ENCODE results near the gene C22orf15. TPM values are rescaled to one million over a fixed set of nuclear protein-coding genes. Genes with fewer than 3 reads are reported as not detected.

C22orf15 gene
- polyA plus RNA-seq, 1 experiment: 4.0 TPM

GRCh38 chr22:23716811-23717801, 45.7 kb upstream of the C22orf15 start:
- TF ChIP-seq, protein P1, sequence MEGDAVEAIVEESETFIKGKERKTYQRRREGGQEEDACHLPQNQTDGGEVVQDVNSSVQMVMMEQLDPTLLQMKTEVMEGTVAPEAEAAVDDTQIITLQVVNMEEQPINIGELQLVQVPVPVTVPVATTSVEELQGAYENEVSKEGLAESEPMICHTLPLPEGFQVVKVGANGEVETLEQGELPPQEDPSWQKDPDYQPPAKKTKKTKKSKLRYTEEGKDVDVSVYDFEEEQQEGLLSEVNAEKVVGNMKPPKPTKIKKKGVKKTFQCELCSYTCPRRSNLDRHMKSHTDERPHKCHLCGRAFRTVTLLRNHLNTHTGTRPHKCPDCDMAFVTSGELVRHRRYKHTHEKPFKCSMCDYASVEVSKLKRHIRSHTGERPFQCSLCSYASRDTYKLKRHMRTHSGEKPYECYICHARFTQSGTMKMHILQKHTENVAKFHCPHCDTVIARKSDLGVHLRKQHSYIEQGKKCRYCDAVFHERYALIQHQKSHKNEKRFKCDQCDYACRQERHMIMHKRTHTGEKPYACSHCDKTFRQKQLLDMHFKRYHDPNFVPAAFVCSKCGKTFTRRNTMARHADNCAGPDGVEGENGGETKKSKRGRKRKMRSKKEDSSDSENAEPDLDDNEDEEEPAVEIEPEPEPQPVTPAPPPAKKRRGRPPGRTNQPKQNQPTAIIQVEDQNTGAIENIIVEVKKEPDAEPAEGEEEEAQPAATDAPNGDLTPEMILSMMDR (IDR thresholded peaks at IDR 0.05; ENCODE audit: insufficient read depth, low read depth, low read length): no peak
- peak; percentile 19 for DNase-seq (ENCODE audit: low read depth)
- ChIA-PET POLR2A (interaction anchor here (0.5 kb wide), 1 partner anchor 59 kb away, joined by 5 read pairs; no protein-coding TSS in a partner anchor), CTCF (interaction anchor here (0.6 to 0.8 kb wide), 3 partner anchors 34 to 703 kb away, joined by 3 to 5 read pairs (median 4); partner anchors contain the start of genes SLC2A11 and ZNF70)
- Histone ChIP-seq H3K4me3 (ENCODE audit: low read depth, low read length) (peak overlapping the region; percentile 84), H3K36me3 (ENCODE audit: control insufficient read depth, insufficient read depth, low read length) (peaks cover 10% of the 10 kb centered on the region), H3K27me3 (ENCODE audit: control insufficient read depth, insufficient read depth, low read length) (no peaks in the 10 kb centered on the region)

DNA sequence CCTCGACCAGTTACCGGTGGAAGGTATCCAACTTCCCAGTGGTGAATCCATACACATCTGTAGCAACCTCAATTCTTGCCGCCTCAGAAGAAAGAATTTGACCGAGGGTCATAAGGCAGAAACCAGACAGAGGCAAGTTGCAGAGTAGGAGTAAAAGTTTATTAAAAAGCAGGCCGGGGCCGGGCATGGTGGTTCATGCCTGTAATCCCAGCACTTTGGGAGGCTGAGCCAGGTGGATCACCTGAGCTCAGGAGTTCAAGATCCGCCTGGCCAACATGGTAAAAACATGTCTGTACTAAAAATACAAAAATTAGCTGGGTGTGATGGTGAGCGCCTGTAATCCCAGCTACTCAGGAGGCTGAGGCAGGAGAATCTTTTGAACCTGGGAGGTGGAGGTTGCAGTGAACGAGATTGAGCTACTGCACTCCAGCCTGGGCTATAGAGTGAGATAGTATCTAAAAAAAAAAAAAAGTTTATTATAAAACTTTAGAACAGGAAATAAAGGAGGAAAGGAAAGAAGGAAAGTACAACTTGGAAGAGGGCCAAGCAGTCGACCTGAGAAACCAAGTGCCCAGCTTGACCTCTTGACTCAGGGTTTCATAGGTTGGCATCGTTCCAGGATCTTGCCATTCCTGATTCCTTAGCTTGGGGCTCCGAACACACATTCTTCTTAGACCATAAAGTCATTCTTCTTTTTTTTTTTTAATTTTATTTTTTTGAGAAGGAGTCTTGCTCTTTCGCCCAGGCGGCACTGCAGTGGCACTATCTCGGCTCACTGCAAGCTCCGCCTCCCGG, 44.2 kb upstream of the C22orf15 start:
- CTCF ChIA-PET: no interaction called here
- Histone ChIP-seq H3K4me3 (ENCODE audit: low read depth, low read length) (no peak overlapping the region), H3K27me3 (ENCODE audit: control insufficient read depth, insufficient read depth, low read length) (no peaks in the 10 kb centered on the region), H3K36me3 (ENCODE audit: control insufficient read depth, insufficient read depth, low read length) (peaks cover 8% of the 10 kb centered on the region)
- no peak for DNase-seq (ENCODE audit: low read depth)
- POLR2A ChIA-PET: no interaction called here
- TF ChIP-seq, protein P1 (IDR thresholded peaks at IDR 0.05; ENCODE audit: insufficient read depth, low read depth, low read length): no peak

DNA sequence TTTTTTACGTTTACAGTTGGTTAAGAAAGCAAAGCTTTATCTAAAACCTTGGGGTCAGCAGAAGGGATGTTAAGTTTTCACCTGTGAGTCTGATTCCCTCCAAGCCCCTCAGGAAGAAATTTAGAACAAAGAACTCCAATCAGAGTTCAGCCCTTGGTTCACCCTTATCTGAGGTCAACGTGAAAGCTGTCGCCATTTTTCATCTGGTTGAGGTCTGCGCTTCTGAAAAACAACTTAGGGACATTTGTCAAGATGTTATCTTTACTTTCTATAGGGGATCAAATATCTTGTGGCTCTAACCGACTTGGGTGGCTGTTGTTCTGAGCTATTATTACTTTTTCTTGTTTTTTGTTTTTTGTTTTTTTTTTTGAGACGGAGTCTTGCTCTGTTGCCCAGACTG, 41.9 kb upstream of the C22orf15 start:
- CTCF ChIA-PET: interaction anchor here (0.6 kb wide), 1 partner anchor 1742 kb away, joined by 3 read pairs; no protein-coding TSS in a partner anchor
- POLR2A ChIA-PET: no interaction called here
- TF ChIP-seq, protein P1 (IDR thresholded peaks at IDR 0.05; ENCODE audit: insufficient read depth, low read depth, low read length): no peak

DNA sequence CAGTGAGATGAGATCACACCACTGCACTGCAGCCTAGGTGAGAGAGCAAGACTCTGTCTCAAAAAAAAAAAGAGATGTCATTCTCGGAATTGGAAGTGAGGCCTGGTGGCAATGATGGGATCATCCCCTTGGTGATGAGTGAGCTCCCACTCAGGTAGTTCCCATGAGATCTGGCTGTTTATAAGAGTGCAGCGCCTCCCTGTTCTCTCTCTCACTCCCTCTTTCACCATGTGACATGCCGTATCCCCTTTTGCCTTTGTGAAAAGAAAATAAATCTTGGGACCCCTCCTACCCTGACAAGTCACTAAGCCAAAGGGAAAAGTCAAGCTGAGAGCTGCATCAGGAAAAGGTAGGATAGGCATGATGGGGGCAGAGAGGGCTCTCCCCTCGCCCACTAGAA, 40.6 kb upstream of the C22orf15 start:
- CTCF ChIA-PET: interaction anchor here (0.8 kb wide), 1 partner anchor 132 kb away, joined by 3 read pairs; no protein-coding TSS in a partner anchor
- no peaks in the 10 kb centered on the region for H3K36me3 ChIP-seq (ENCODE audit: control insufficient read depth, insufficient read depth, low read length)
- H3K4me3 ChIP-seq (ENCODE audit: low read depth, low read length): no peak overlapping the region
- no peaks in the 10 kb centered on the region for H3K27me3 ChIP-seq (ENCODE audit: control insufficient read depth, insufficient read depth, low read length)
- POLR2A ChIA-PET: interaction anchor here (0.5 kb wide), 1 partner anchor 9 kb away, joined by 3 read pairs; no protein-coding TSS in a partner anchor
- DNase-seq (ENCODE audit: low read depth): no peak
- TF ChIP-seq, protein P1 (IDR thresholded peaks at IDR 0.05; ENCODE audit: insufficient read depth, low read depth, low read length): no peak

More for the DNA sequence above, 41.9 kb upstream of the C22orf15 start:
- DNase-seq (ENCODE audit: low read depth): no peak
- H3K36me3 ChIP-seq (ENCODE audit: control insufficient read depth, insufficient read depth, low read length): no peaks in the 10 kb centered on the region
- no peaks in the 10 kb centered on the region for H3K27me3 ChIP-seq (ENCODE audit: control insufficient read depth, insufficient read depth, low read length)
- H3K4me3 ChIP-seq (ENCODE audit: low read depth, low read length): no peak overlapping the region

Measured in BJ (cell line).